Nephron progenitor cell (in vitro differentiated cells): Measurements from ENCODE around the gene MED9.
A peak's percentile ranks its signal among the peaks of the same experiment; 100 is the strongest.
"Not testable (repeated sequence)": the region's sequence is repeated elsewhere in the genome, so short reads cannot be mapped to it uniquely, and the experiment has no call there.

Source experiments
- DNase-seq: peaks from one replicate; pipeline ENCODE4 v3.0.0; 2021
- H3K27ac Mint-ChIP-seq: 2 replicates; pipeline ENCODE4 v1.8.0; 2021; ENCODE audit warnings: mild to moderate bottlenecking, moderate library complexity, mixed read lengths
- H3K27me3 Mint-ChIP-seq: 2 replicates; pipeline ENCODE4 v1.8.0; 2021; ENCODE audit warnings: mild to moderate bottlenecking, low read depth, mixed read lengths; ENCODE audit not compliant: poor library complexity
- H3K36me3 Mint-ChIP-seq: 2 replicates; pipeline ENCODE4 v1.8.0; 2021; ENCODE audit warnings: low read depth, mixed read lengths
- H3K4me1 Mint-ChIP-seq: 2 replicates; pipeline ENCODE4 v1.8.0; 2021; ENCODE audit warnings: mixed read lengths
- H3K4me3 Mint-ChIP-seq: 2 replicates; pipeline ENCODE4 v1.8.0; 2021; ENCODE audit warnings: mild to moderate bottlenecking, moderate library complexity, mixed read lengths
- H3K9me3 Mint-ChIP-seq: 2 replicates; pipeline ENCODE4 v1.8.0; 2021; ENCODE audit warnings: mild to moderate bottlenecking, moderate library complexity, mixed read lengths
- CTCF ChIP-seq: fragments of 200-600 bp; sonication (generic); IDR thresholded peaks from 2 replicates; pipeline ENCODE4 v1.5.0; 2021; ENCODE audit warnings: antibody characterized with exemption

The MED9 gene

GRCh38 chr17:17457680-17458079 lies 19.1 kb upstream of the MED9 start:
- Mint-ChIP-seq H3K27me3 (peaks cover 36% of the 10 kb centered on the region), H3K9me3 (peaks cover 10% of the 10 kb centered on the region), H3K27ac (no peak overlapping the region), H3K4me3 (no peak overlapping the region), H3K4me1 (peaks cover 10% of the 10 kb centered on the region), H3K36me3 (no peaks in the 10 kb centered on the region)
- TF ChIP-seq CTCF, result no peak
- no peak for DNase-seq

- H3K27me3 Mint-ChIP-seq, result peaks cover 40% of the 10 kb centered on the region
- H3K4me3 Mint-ChIP-seq, result no peak overlapping the region
- TF ChIP-seq CTCF, result no peak
- H3K4me1 Mint-ChIP-seq, result peaks cover 17% of the 10 kb centered on the region
- DNase-seq, result no peak
- H3K27ac Mint-ChIP-seq, result peak overlapping the region; percentile 38
- H3K36me3 Mint-ChIP-seq, result no peaks in the 10 kb centered on the region
- peaks cover 10% of the 10 kb centered on the region for H3K9me3 Mint-ChIP-seq
Measured at GRCh38 chr17:17460038-17460437, 16.8 kb upstream of the MED9 start.

- Mint-ChIP-seq H3K36me3 (no peaks in the 10 kb centered on the region), H3K4me3 (no peak overlapping the region), H3K4me1 (peaks cover 27% of the 10 kb centered on the region), H3K27me3 (peaks cover 35% of the 10 kb centered on the region), H3K9me3 (peaks cover 10% of the 10 kb centered on the region), H3K27ac (no peak overlapping the region)
- TF ChIP-seq CTCF, result no peak
- no peak for DNase-seq
Measured at GRCh38 chr17:17462048-17462824, 14.6 kb upstream of the MED9 start.

GRCh38 chr17:17463821-17464220 lies 13.0 kb upstream of the MED9 start:
- Mint-ChIP-seq H3K36me3 (no peaks in the 10 kb centered on the region), H3K27me3 (peaks cover 34% of the 10 kb centered on the region), H3K27ac (no peak overlapping the region), H3K9me3 (peaks cover 10% of the 10 kb centered on the region), H3K4me3 (no peak overlapping the region), H3K4me1 (peaks cover 37% of the 10 kb centered on the region)
- DNase-seq, result no peak
- TF ChIP-seq CTCF, result no peak

- not testable (repeated sequence) for H3K36me3 Mint-ChIP-seq, H3K4me3 Mint-ChIP-seq, DNase-seq, H3K27ac Mint-ChIP-seq, H3K9me3 Mint-ChIP-seq
- peaks cover 37% of the 10 kb centered on the region for H3K4me1 Mint-ChIP-seq
- peaks cover 45% of the 10 kb centered on the region for H3K27me3 Mint-ChIP-seq
Measured at GRCh38 chr17:17465878-17466277, 10.9 kb upstream of the MED9 start.

- H3K4me1 Mint-ChIP-seq, result peaks cover 42% of the 10 kb centered on the region
- no peak for DNase-seq
- no peaks in the 10 kb centered on the region for H3K9me3 Mint-ChIP-seq
- no peak overlapping the region for H3K4me3 Mint-ChIP-seq
- peaks cover 51% of the 10 kb centered on the region for H3K27me3 Mint-ChIP-seq
- H3K27ac Mint-ChIP-seq, result no peak overlapping the region
- TF ChIP-seq CTCF, result no peak
- H3K36me3 Mint-ChIP-seq, result no peaks in the 10 kb centered on the region
Measured at GRCh38 chr17:17466511-17466910, 10.3 kb upstream of the MED9 start.
